Measurements from ENCODE around the gene ZNF148. TPM values are rescaled to one million over a fixed set of nuclear protein-coding genes. Genes with fewer than 3 reads are reported as not detected.

The ZNF148 gene
- polyA plus RNA-seq, 4 donors: 4.6 to 24.0 (median 5.6) TPM

DNA sequence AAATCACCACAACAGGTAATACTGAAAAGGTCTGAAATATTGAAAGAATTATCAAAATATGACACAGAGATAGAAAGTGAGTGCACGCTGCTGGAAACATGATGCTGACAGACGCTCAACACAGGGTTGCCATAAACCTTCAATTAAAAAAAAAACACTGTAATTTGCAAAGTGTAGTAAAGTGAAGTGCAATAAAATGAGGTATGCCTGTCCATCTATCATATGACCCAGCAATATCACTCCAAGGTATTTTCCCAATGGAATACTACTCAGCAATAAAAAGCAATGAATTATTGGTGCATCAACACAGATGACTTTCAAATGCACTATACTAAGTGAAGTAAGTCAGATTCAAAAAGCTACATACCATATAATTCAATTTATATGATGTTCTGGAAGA is 115.0 kb downstream of the ZNF148 start:
- Histone ChIP-seq H3K27me3 (ENCODE audit: control insufficient read depth in 3 of 3, insufficient read depth in 3 of 3, low read length in 3 of 3) (no peaks in the 10 kb centered on the region), H3K36me3 (ENCODE audit: control insufficient read depth in 3 of 3, insufficient read depth in 2 of 3, low read depth in 1 of 3, low read length in 3 of 3) (peaks cover 0 to 13% (median 4%) of the 10 kb centered on the region in 3 donors), H3K4me1 (ENCODE audit: control insufficient read depth in 3 of 3, insufficient read depth in 2 of 3, low read depth in 1 of 3, low read length in 2 of 3) (peaks cover 0 to 2% (median 0%) of the 10 kb centered on the region in 3 donors), H3K9me3 (ENCODE audit: control insufficient read depth in 2 of 2, insufficient read depth in 1 of 2, low read depth in 1 of 2, low read length in 1 of 2) (peaks cover 0 to 10% of the 10 kb centered on the region in 2 donors), H3K27ac (ENCODE audit: low read depth in 1 of 3, low read length in 2 of 3) (no peak overlapping the region), H3K4me3 (ENCODE audit: low read depth in 1 of 3, low read length in 3 of 3) (no peak overlapping the region)
- DNase-seq (no peak), FAIRE-seq (no peak)
- 97 to 100% (median 100%) methylated on average over 2 of the region's 2 CpGs for WGBS, 3 donors

DNA sequence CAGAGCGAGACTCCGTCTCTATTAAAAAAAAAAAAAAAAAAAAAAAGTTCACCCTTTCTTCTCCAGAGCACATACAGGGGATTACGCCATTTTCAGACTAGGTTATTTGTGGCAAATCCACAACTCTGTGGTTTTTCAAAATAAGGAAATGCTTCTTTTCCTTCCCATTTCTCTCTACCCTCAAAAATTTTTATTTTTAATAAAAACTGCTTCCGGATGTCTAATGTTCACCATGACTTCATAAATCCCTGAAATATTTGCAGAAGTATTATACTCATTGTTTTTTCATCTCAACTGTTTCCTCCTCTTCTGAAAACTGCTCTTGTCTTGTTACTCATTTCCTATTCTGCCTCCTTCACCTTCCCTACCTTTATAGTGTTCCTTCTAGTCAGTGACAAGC is 117.6 kb downstream of the ZNF148 start:
- Histone ChIP-seq H3K27ac (ENCODE audit: low read depth in 1 of 3, low read length in 2 of 3) (no peak overlapping the region), H3K4me3 (ENCODE audit: low read depth in 1 of 3, low read length in 3 of 3) (no peak overlapping the region), H3K9me3 (ENCODE audit: control insufficient read depth in 2 of 2, insufficient read depth in 1 of 2, low read depth in 1 of 2, low read length in 1 of 2) (peaks cover 0 to 10% of the 10 kb centered on the region in 2 donors), H3K27me3 (ENCODE audit: control insufficient read depth in 3 of 3, insufficient read depth in 3 of 3, low read length in 3 of 3) (no peaks in the 10 kb centered on the region), H3K36me3 (ENCODE audit: control insufficient read depth in 3 of 3, insufficient read depth in 2 of 3, low read depth in 1 of 3, low read length in 3 of 3) (peaks cover 0 to 8% (median 1%) of the 10 kb centered on the region in 3 donors), H3K4me1 (ENCODE audit: control insufficient read depth in 3 of 3, insufficient read depth in 2 of 3, low read depth in 1 of 3, low read length in 2 of 3) (no peaks in the 10 kb centered on the region)
- 88 to 97% (median 90%) methylated on average over 4 of the region's 4 CpGs for WGBS, 3 donors
- FAIRE-seq (no peak), DNase-seq (no peak)

DNA sequence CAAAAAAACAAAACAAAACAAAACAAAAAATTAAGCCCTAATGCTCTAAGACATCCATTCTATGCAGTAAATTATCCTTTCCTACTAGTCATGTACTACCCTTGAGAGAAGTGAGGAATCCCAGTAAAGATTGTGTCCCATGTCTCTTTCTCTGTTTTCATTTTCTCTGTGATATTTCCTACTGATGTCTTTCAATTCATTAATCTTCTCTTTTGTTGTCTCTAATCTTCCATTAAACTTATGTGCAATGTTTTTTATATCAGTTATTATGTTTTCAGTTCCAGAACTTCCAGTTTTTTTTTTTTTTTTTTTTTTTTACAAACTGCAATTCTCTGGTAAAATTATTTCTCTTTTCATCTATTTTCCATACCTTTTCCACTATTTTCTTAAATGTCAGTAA is 118.5 kb downstream of the ZNF148 start:
- FAIRE-seq (no peak), DNase-seq (no peak)
- Histone ChIP-seq H3K4me1 (ENCODE audit: control insufficient read depth in 3 of 3, insufficient read depth in 2 of 3, low read depth in 1 of 3, low read length in 2 of 3) (no peaks in the 10 kb centered on the region), H3K27me3 (ENCODE audit: control insufficient read depth in 3 of 3, insufficient read depth in 3 of 3, low read length in 3 of 3) (no peaks in the 10 kb centered on the region), H3K4me3 (ENCODE audit: low read depth in 1 of 3, low read length in 3 of 3) (no peak overlapping the region), H3K9me3 (ENCODE audit: control insufficient read depth in 2 of 2, insufficient read depth in 1 of 2, low read depth in 1 of 2, low read length in 1 of 2) (peaks cover 0 to 10% of the 10 kb centered on the region in 2 donors), H3K36me3 (ENCODE audit: control insufficient read depth in 3 of 3, insufficient read depth in 2 of 3, low read depth in 1 of 3, low read length in 3 of 3) (peaks cover 0 to 8% (median 1%) of the 10 kb centered on the region in 3 donors), H3K27ac (ENCODE audit: low read depth in 1 of 3, low read length in 2 of 3) (no peak overlapping the region)

DNA sequence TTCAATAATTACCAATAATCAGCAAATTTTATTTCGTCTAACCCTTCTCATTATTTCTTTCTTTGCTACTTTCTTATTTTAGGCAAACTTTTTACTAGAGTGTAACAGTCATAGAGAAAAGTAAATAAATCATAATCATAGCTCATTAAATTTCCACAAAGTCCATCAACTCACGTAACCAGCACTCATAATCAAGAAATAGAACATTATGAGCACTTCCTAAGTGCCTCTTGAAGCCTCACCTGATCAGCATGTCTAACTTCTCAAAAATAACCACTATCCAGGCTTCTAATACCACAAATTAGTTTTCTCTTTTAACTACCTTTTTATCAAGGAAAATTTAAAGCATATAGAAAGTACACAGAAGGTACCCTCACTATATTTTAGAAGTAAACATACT is 124.2 kb downstream of the ZNF148 start:
- Histone ChIP-seq H3K4me3 (ENCODE audit: low read depth in 1 of 3, low read length in 3 of 3) (no peak overlapping the region), H3K4me1 (ENCODE audit: control insufficient read depth in 3 of 3, insufficient read depth in 2 of 3, low read depth in 1 of 3, low read length in 2 of 3) (no peaks in the 10 kb centered on the region), H3K27me3 (ENCODE audit: control insufficient read depth in 3 of 3, insufficient read depth in 3 of 3, low read length in 3 of 3) (no peaks in the 10 kb centered on the region), H3K36me3 (ENCODE audit: control insufficient read depth in 3 of 3, insufficient read depth in 2 of 3, low read depth in 1 of 3, low read length in 3 of 3) (peaks cover 0 to 3% (median 0%) of the 10 kb centered on the region in 3 donors), H3K27ac (ENCODE audit: low read depth in 1 of 3, low read length in 2 of 3) (no peak overlapping the region), H3K9me3 (ENCODE audit: control insufficient read depth in 2 of 2, insufficient read depth in 1 of 2, low read depth in 1 of 2, low read length in 1 of 2) (no peaks in the 10 kb centered on the region)
- no peak for FAIRE-seq
- no peak for DNase-seq
- WGBS, 3 donors: 94 to 100% (median 94%) methylated on average over 2 of the region's 2 CpGs

DNA sequence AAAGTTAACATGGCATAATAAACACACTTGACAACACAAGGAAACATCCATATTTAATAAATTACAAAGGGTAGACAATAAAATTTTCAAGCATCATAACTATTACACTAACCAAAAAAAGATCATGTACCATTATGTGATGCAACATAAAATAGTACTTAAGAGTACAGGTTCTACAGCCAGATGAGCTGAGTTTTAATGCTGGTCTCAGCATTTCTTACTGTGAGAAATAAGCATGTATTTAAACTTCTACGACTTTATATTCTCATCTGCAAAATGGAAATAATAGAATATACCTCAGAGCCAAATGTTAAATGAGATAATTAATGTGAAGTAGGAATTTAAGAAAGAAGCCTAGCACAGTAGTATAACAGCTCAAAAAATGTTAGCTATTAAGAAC is 128.9 kb downstream of the ZNF148 start:
- Histone ChIP-seq H3K27ac (ENCODE audit: low read depth in 1 of 3, low read length in 2 of 3) (no peak overlapping the region), H3K4me3 (ENCODE audit: low read depth in 1 of 3, low read length in 3 of 3) (no peak overlapping the region), H3K9me3 (ENCODE audit: control insufficient read depth in 2 of 2, insufficient read depth in 1 of 2, low read depth in 1 of 2, low read length in 1 of 2) (no peaks in the 10 kb centered on the region), H3K27me3 (ENCODE audit: control insufficient read depth in 3 of 3, insufficient read depth in 3 of 3, low read length in 3 of 3) (no peaks in the 10 kb centered on the region), H3K36me3 (ENCODE audit: control insufficient read depth in 3 of 3, insufficient read depth in 2 of 3, low read depth in 1 of 3, low read length in 3 of 3) (peaks cover 0 to 5% (median 0%) of the 10 kb centered on the region in 3 donors), H3K4me1 (ENCODE audit: control insufficient read depth in 3 of 3, insufficient read depth in 2 of 3, low read depth in 1 of 3, low read length in 2 of 3) (no peaks in the 10 kb centered on the region)
- WGBS, 3 donors: 98 to 100% (median 98%) methylated on average over 1 of the region's 1 CpG
- DNase-seq (no peak), FAIRE-seq (no peak)

DNA sequence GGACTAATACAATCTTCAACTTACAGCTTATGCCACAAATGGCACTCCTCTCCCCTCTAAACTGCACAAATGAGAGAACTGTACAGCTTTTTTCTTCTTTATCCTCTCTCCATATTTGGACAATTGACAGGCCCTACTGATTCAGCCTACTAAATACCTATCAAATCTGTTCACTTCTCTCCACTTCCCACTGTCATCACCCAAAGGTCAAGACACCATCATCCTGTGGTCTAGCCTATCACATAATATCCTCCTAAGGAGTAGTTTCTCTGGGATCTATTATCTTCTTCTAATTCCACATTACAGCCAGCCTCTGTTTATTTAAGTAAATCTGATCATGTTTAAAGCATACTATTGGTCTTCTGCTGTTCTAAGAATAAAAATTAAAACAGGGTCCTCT is 129.6 kb downstream of the ZNF148 start:
- no peak for DNase-seq
- peaks cover 0 to 6% (median 0%) of the 10 kb centered on the region in 3 donors for H3K36me3 ChIP-seq (ENCODE audit: control insufficient read depth in 3 of 3, insufficient read depth in 2 of 3, low read depth in 1 of 3, low read length in 3 of 3)
- no peaks in the 10 kb centered on the region for H3K4me1 ChIP-seq (ENCODE audit: control insufficient read depth in 3 of 3, insufficient read depth in 2 of 3, low read depth in 1 of 3, low read length in 2 of 3)
- H3K27me3 ChIP-seq (ENCODE audit: control insufficient read depth in 3 of 3, insufficient read depth in 3 of 3, low read length in 3 of 3): no peaks in the 10 kb centered on the region
- no peak overlapping the region for H3K27ac ChIP-seq (ENCODE audit: low read depth in 1 of 3, low read length in 2 of 3)
- no peak overlapping the region for H3K4me3 ChIP-seq (ENCODE audit: low read depth in 1 of 3, low read length in 3 of 3)
- FAIRE-seq: no peak
- H3K9me3 ChIP-seq (ENCODE audit: control insufficient read depth in 2 of 2, insufficient read depth in 1 of 2, low read depth in 1 of 2, low read length in 1 of 2): no peaks in the 10 kb centered on the region

DNA sequence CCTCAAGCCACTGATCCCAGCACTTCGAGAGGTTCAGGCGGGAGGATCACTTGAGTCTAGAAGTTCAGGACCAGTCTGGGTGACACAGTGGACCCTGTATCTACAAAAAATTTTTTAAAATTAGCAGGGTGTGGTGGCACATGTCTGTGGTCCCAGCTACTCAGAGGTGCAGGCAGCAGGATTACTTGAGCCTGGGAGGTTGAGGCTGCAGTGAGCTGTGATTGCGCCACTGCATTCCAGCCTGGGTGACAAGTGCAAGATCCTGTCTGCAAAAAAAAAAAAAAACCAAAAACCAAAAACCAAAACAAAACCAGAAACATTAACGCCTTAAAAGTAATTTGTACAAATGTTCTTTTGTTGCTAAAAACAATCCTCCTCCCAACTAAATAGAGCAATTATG is 134.6 kb downstream of the ZNF148 start:
- no peaks in the 10 kb centered on the region for H3K9me3 ChIP-seq (ENCODE audit: control insufficient read depth in 2 of 2, insufficient read depth in 1 of 2, low read depth in 1 of 2, low read length in 1 of 2)
- no peak overlapping the region for H3K27ac ChIP-seq (ENCODE audit: low read depth in 1 of 3, low read length in 2 of 3)
- no peak overlapping the region for H3K4me3 ChIP-seq (ENCODE audit: low read depth in 1 of 3, low read length in 3 of 3)
- FAIRE-seq (no peak), DNase-seq (no peak)
- 65 to 71% (median 66%) methylated on average over 4 of the region's 4 CpGs for WGBS, 3 donors
- H3K4me1 ChIP-seq (ENCODE audit: control insufficient read depth in 3 of 3, insufficient read depth in 2 of 3, low read depth in 1 of 3, low read length in 2 of 3): no peaks in the 10 kb centered on the region
- H3K27me3 ChIP-seq (ENCODE audit: control insufficient read depth in 3 of 3, insufficient read depth in 3 of 3, low read length in 3 of 3): no peaks in the 10 kb centered on the region
- H3K36me3 ChIP-seq (ENCODE audit: control insufficient read depth in 3 of 3, insufficient read depth in 2 of 3, low read depth in 1 of 3, low read length in 3 of 3): peaks cover 0 to 9% (median 2%) of the 10 kb centered on the region in 3 donors

DNA sequence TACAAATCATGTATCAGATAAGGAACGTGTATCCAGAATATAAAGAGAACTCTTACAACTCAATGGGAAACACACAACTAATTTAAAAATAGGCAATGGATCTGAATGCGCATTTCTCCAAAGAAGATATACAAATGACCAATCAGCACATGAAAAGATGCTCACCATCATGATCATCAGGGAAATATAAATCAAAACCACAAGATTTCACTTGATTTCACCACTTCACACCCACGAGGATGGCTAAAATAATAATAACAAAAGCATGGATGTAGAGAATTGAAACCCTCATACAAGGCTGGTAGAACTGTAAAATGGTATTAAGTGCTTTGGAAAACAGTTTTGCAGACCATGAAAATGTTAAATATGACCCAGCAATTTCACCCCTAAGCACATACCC is 135.9 kb downstream of the ZNF148 start:
- no peak overlapping the region for H3K4me3 ChIP-seq (ENCODE audit: low read depth in 1 of 3, low read length in 3 of 3)
- no peaks in the 10 kb centered on the region for H3K27me3 ChIP-seq (ENCODE audit: control insufficient read depth in 3 of 3, insufficient read depth in 3 of 3, low read length in 3 of 3)
- no peaks in the 10 kb centered on the region for H3K4me1 ChIP-seq (ENCODE audit: control insufficient read depth in 3 of 3, insufficient read depth in 2 of 3, low read depth in 1 of 3, low read length in 2 of 3)
- peaks cover 0 to 9% (median 2%) of the 10 kb centered on the region in 3 donors for H3K36me3 ChIP-seq (ENCODE audit: control insufficient read depth in 3 of 3, insufficient read depth in 2 of 3, low read depth in 1 of 3, low read length in 3 of 3)
- 75 to 80% (median 78%) methylated on average over 3 of the region's 3 CpGs for WGBS, 3 donors
- FAIRE-seq: no peak
- H3K9me3 ChIP-seq (ENCODE audit: control insufficient read depth in 2 of 2, insufficient read depth in 1 of 2, low read depth in 1 of 2, low read length in 1 of 2): no peaks in the 10 kb centered on the region
- no peak for DNase-seq
- H3K27ac ChIP-seq (ENCODE audit: low read depth in 1 of 3, low read length in 2 of 3): no peak overlapping the region

DNA sequence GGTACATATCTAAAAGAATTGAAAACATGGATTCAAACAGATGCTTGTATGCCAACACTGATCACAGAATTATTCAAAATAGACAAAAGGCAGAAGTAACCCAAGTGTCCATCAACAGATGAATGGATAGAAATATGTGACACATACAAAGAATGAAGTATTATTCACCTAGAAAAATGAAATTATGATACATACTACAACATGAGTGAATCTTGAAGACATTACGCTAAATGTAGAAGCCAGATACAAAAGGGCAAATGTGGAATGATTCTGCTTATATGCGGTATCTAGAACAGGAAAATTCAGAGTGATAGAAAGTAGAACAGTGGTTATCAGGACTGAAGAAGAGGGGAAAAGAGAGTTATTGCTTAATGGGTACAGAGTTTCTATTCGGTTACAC is 136.4 kb downstream of the ZNF148 start:
- no peak for DNase-seq
- H3K27ac ChIP-seq (ENCODE audit: low read depth in 1 of 3, low read length in 2 of 3): no peak overlapping the region
- H3K27me3 ChIP-seq (ENCODE audit: control insufficient read depth in 3 of 3, insufficient read depth in 3 of 3, low read length in 3 of 3): no peaks in the 10 kb centered on the region
- FAIRE-seq: no peak
- WGBS, 3 donors: 78 to 95% (median 89%) methylated on average over 3 of the region's 3 CpGs
- no peaks in the 10 kb centered on the region for H3K4me1 ChIP-seq (ENCODE audit: control insufficient read depth in 3 of 3, insufficient read depth in 2 of 3, low read depth in 1 of 3, low read length in 2 of 3)
- no peaks in the 10 kb centered on the region for H3K9me3 ChIP-seq (ENCODE audit: control insufficient read depth in 2 of 2, insufficient read depth in 1 of 2, low read depth in 1 of 2, low read length in 1 of 2)
- H3K36me3 ChIP-seq (ENCODE audit: control insufficient read depth in 3 of 3, insufficient read depth in 2 of 3, low read depth in 1 of 3, low read length in 3 of 3): peaks cover 0 to 9% (median 2%) of the 10 kb centered on the region in 3 donors
- no peak overlapping the region for H3K4me3 ChIP-seq (ENCODE audit: low read depth in 1 of 3, low read length in 3 of 3)

All from small intestine (tissue), 7 donors.